ENCODE measurements around the gene UMODL1.

GRCh38 chr21:42140196-42140934 lies 69.2 kb downstream of the UMODL1 start:
- TF ChIP-seq POLR2AphosphoS5 (IDR thresholded peaks at IDR 0.05; ENCODE audit: low read depth, low read length), result no peak
- TF ChIP-seq TAF1 (IDR thresholded peaks at IDR 0.05; ENCODE audit: low read depth, low read length), result no peak
- TF ChIP-seq POLR2A (IDR thresholded peaks at IDR 0.05; ENCODE audit: low read depth, low read length), result no peak
